ENCODE data around the gene TOPAZ1. TPM values are rescaled to one million over a fixed set of nuclear protein-coding genes. Genes with fewer than 3 reads are reported as not detected.

The TOPAZ1 gene
- total RNA-seq, 1 donor from 2014 or later: not detected

- no peak overlapping the region for H3K4me3 Mint-ChIP-seq
- peaks cover 33% of the 10 kb centered on the region for H3K4me1 Mint-ChIP-seq
- no peaks in the 10 kb centered on the region for H3K9me3 Mint-ChIP-seq
- peak; percentile 27 for DNase-seq (ENCODE audit: low read depth, low spot score)
- H3K27ac Mint-ChIP-seq (ENCODE audit: unreplicated experiment): no peak overlapping the region
- peaks cover 5% of the 10 kb centered on the region for H3K36me3 Mint-ChIP-seq (ENCODE audit: low read depth)
- H3K27me3 Mint-ChIP-seq (ENCODE audit: low read depth): no peaks in the 10 kb centered on the region
- TF ChIP-seq CTCF (conservative IDR thresholded peaks at IDR 0.05): no peak
Observed at GRCh38 chr3:44359146-44359751, 117.6 kb downstream of the TOPAZ1 start.

- H3K27ac Mint-ChIP-seq (ENCODE audit: unreplicated experiment): no peak overlapping the region
- no peak for TF ChIP-seq CTCF (conservative IDR thresholded peaks at IDR 0.05)
- H3K9me3 Mint-ChIP-seq: no peaks in the 10 kb centered on the region
- H3K36me3 Mint-ChIP-seq (ENCODE audit: low read depth): peaks cover 3% of the 10 kb centered on the region
- no peaks in the 10 kb centered on the region for H3K27me3 Mint-ChIP-seq (ENCODE audit: low read depth)
- H3K4me3 Mint-ChIP-seq: no peak overlapping the region
- DNase-seq (ENCODE audit: low read depth, low spot score): no peak
- H3K4me1 Mint-ChIP-seq: peaks cover 16% of the 10 kb centered on the region
Observed at GRCh38 chr3:44363591-44363990, 121.9 kb downstream of the TOPAZ1 start.

- no peak for DNase-seq (ENCODE audit: low read depth, low spot score)
- Mint-ChIP-seq H3K4me3 (no peak overlapping the region), H3K36me3 (ENCODE audit: low read depth) (peaks cover 8% of the 10 kb centered on the region), H3K27me3 (ENCODE audit: low read depth) (no peaks in the 10 kb centered on the region), H3K9me3 (no peaks in the 10 kb centered on the region), H3K27ac (ENCODE audit: unreplicated experiment) (no peak overlapping the region), H3K4me1 (no peaks in the 10 kb centered on the region)
- TF ChIP-seq CTCF (conservative IDR thresholded peaks at IDR 0.05): no peak
Observed at GRCh38 chr3:44365952-44366351, 124.3 kb downstream of the TOPAZ1 start.

GRCh38 chr3:44375450-44375849 is 133.8 kb downstream of the TOPAZ1 start:
- no peak for TF ChIP-seq CTCF (conservative IDR thresholded peaks at IDR 0.05)
- no peak overlapping the region for H3K27ac Mint-ChIP-seq (ENCODE audit: unreplicated experiment)
- H3K9me3 Mint-ChIP-seq: peaks cover 5% of the 10 kb centered on the region
- no peaks in the 10 kb centered on the region for H3K27me3 Mint-ChIP-seq (ENCODE audit: low read depth)
- H3K4me1 Mint-ChIP-seq: no peaks in the 10 kb centered on the region
- no peak overlapping the region for H3K4me3 Mint-ChIP-seq
- DNase-seq (ENCODE audit: low read depth, low spot score): no peak
- H3K36me3 Mint-ChIP-seq (ENCODE audit: low read depth): peaks cover 29% of the 10 kb centered on the region

Other genes with a start within 250 kb of the TOPAZ1 start
- 25.3 and 25.8 TPM in 2 replicates for gene TCAIM, start 96.9 kb downstream of the TOPAZ1 start, total RNA-seq
- gene ZNF445, start 235.8 kb downstream of the TOPAZ1 start, total RNA-seq: 46.1 and 49.0 TPM in 2 replicates